ENCODE results near the gene AUNIP. TPM values are rescaled to one million over a fixed set of nuclear protein-coding genes. Genes with fewer than 3 reads are reported as not detected.
A peak's percentile ranks its signal among the peaks of the same experiment; 100 is the strongest.

AUNIP gene
- total and polyA plus RNA-seq, 12 donors, result 0.04 to 0.25 (median 0.21) TPM; not detected in 9

DNA sequence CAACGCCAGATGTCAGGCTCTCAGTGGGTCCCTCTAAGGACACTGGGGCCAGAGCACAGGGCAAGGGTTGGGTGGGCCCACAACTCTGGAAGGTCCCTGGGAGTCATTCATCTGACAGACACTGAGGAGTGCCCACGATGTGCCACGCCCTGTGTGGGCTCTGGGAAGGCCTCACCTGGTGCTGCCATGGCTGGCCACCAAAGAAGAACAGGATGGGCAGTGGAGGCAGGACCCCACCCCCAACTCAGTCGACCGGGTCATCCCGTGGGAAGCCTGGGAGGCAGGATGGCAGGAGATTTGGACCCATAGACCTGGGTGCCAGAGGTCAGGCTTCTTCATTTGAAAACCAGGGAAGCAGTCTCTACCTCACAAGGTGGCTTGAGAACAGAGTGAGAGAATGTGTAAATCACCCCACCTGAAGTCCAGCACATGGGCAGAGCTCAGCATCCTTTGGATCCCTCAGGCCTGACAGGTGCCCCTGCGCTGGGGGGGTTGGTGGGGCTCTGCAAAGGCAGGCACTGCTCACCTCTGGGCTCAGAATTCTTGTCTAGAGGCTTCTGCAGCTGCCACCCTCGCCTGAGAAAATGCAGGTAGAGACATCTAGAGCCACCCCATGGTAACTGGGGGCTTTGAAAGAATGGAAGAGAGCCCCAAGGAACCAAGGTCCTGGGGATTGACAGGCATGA is 60.4 kb downstream of the AUNIP start:
- DNase-seq (no peak), ATAC-seq (no peak)
- H3K4me3 ChIP-seq, result peak overlapping the region in 1 of 10 donors; percentile 55
- peaks cover 22 to 79% (median 58%) of the 10 kb centered on the region in 9 donors for H3K4me1 ChIP-seq
- peaks cover 0 to 20% (median 0%) of the 10 kb centered on the region in 9 donors for H3K36me3 ChIP-seq
- H3K27ac ChIP-seq, result peak overlapping the region; percentile 83 to 95 (median 90)
- H3K27me3 ChIP-seq, result no peaks in the 10 kb centered on the region
- 86 to 87% methylated on average over 8 of the region's 8 CpGs for whole genome bisulfite sequencing, 2 donors
- TF ChIP-seq CTCF (IDR thresholded peaks at IDR 0.05), result no peak
- no peaks in the 10 kb centered on the region for H3K9me3 ChIP-seq
- intact Hi-C loops (cut with DNase I), result loop anchor here in 9 of 10 donors (2.0 to 10.0 kb wide), 10 partner anchors 52 to 297 kb away; no protein-coding TSS in a partner anchor

- no peak for DNase-seq
- peak overlapping the region in 2 of 10 donors; percentile 24 to 48 for H3K27ac ChIP-seq
Observed at GRCh38 chr1:25797939-25798338, 61.3 kb downstream of the AUNIP start.

GRCh38 chr1:25796811-25797458 is 62.3 kb downstream of the AUNIP start:
- ATAC-seq (peak in 7 of 8 donors; percentile 16 to 48 (median 38)), DNase-seq (peak; percentile 89 to 90)
- H3K4me1 ChIP-seq, result peaks cover 19 to 62% (median 39%) of the 10 kb centered on the region in 9 donors
- 3 to 9% methylated on average over 17 to 19 of the region's 19 CpGs for WGBS, 2 donors
- peak; percentile 69 to 81 (median 76) for TF ChIP-seq CTCF (IDR thresholded peaks at IDR 0.05)
- intact Hi-C loops (cut with DNase I), result loop anchor here (2.0 to 10.0 kb wide), 11 partner anchors 50 to 295 kb away; no protein-coding TSS in a partner anchor
- H3K27me3 ChIP-seq, result no peaks in the 10 kb centered on the region
- H3K27ac ChIP-seq, result peak overlapping the region in 7 of 10 donors; percentile 27 to 58 (median 43)
- no peaks in the 10 kb centered on the region for H3K9me3 ChIP-seq
- H3K36me3 ChIP-seq, result peaks cover 0 to 7% (median 0%) of the 10 kb centered on the region in 9 donors
- H3K4me3 ChIP-seq, result no peak overlapping the region

More at GRCh38 chr1:25797939-25798338, 61.3 kb downstream of the AUNIP start:
- Histone ChIP-seq H3K4me1 (peaks cover 20 to 72% (median 49%) of the 10 kb centered on the region in 9 donors), H3K4me3 (no peak overlapping the region), H3K9me3 (no peaks in the 10 kb centered on the region), H3K27me3 (no peaks in the 10 kb centered on the region), H3K36me3 (peaks cover 0 to 17% (median 0%) of the 10 kb centered on the region in 9 donors)
- TF ChIP-seq CTCF (IDR thresholded peaks at IDR 0.05), result peak in 8 of 9 donors; percentile 16 to 58 (median 47)
- peak in 6 of 8 donors; percentile 19 to 42 (median 30) for ATAC-seq
- intact Hi-C loops (cut with DNase I), result loop anchor here (2.0 to 10.0 kb wide), 11 partner anchors 51 to 296 kb away; no protein-coding TSS in a partner anchor
- WGBS, 2 donors, result 70 to 78% methylated on average over 8 of the region's 8 CpGs
